Breast epithelium (tissue), 3 donors: ENCODE results near the gene DOK4.

Experiments
- POLR2A ChIP-seq: fragments of 450-650 bp; IDR thresholded peaks from one replicate; pipeline ENCODE4 v1.6.1; 2016; ENCODE audit warnings: antibody characterized with exemption, mild to moderate bottlenecking, moderate library complexity
- POLR2AphosphoS5 ChIP-seq, 3 donors: sonication (generic); formaldehyde crosslinking; IDR thresholded peaks; one replicate each; pipeline ENCODE4 v1.6.1; 2017; ENCODE audit warnings: antibody characterized with exemption in 3 of 3
- TF ChIP-seq, protein P1 (sequence below), 3 donors: fragments of 450-650 bp; IDR thresholded peaks; one replicate each; pipeline ENCODE4 v1.5.1; 2016 to 2017; ENCODE audit warnings: antibody characterized with exemption in 3 of 3, mild to moderate bottlenecking in 3 of 3, moderate library complexity in 3 of 3

DNA sequence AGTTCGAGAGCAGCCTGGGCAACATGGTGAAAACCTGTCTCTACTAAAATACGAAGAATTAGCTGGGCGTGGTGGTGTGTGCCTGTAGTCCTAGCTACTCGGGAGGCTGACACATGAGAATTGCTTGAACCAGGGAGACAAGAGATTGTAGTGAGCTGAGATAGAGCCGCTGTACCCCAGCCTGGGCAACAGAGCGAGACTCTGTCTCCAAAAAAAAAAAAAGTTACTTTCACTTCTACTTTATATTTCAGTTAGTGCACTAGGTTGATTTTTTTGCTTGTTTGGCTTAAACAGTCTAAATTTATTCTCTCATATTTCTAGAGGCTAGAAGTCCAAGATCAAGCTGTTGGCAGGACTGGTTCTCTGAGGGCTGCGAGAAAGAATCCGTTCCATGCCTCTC is 36.7 kb upstream of the DOK4 start:
- TF ChIP-seq POLR2A, result no peak
- TF ChIP-seq, protein P1, sequence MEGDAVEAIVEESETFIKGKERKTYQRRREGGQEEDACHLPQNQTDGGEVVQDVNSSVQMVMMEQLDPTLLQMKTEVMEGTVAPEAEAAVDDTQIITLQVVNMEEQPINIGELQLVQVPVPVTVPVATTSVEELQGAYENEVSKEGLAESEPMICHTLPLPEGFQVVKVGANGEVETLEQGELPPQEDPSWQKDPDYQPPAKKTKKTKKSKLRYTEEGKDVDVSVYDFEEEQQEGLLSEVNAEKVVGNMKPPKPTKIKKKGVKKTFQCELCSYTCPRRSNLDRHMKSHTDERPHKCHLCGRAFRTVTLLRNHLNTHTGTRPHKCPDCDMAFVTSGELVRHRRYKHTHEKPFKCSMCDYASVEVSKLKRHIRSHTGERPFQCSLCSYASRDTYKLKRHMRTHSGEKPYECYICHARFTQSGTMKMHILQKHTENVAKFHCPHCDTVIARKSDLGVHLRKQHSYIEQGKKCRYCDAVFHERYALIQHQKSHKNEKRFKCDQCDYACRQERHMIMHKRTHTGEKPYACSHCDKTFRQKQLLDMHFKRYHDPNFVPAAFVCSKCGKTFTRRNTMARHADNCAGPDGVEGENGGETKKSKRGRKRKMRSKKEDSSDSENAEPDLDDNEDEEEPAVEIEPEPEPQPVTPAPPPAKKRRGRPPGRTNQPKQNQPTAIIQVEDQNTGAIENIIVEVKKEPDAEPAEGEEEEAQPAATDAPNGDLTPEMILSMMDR (IDR thresholded peaks at IDR 0.05), result no peak
- TF ChIP-seq POLR2AphosphoS5 (IDR thresholded peaks at IDR 0.05), result no peak
